Left forelimb (tissue), 1 donor: ENCODE results near the gene DPYD.

Experiments
- DNase-seq: peaks from one replicate; pipeline ENCODE4 v3.0.0-alpha.2; 2018; ENCODE audit warnings: low spot score

The DPYD gene

GRCh38 chr1:97837161-97837560, 83.7 kb downstream of the DPYD start:
- DNase-seq = no peak

DNA sequence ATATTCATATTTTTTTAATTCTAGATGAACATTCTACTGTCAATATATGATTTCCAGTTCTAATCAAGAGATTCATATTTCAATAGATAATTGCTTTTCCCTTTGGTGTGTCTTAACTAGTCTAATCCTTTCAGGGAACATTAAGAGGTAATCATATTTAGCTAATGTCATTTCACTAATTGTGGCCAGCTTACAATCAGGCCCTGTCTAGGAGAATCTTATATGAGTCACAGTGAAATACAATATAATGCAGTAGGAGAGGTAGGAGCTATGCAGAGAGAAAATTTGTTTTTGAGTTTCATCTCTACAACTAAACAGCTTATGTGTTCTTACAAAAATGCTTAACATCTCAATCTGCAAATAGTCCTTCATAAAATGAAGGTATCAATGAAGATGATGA, 85.9 kb downstream of the DPYD start:
- DNase-seq = no peak

DNA sequence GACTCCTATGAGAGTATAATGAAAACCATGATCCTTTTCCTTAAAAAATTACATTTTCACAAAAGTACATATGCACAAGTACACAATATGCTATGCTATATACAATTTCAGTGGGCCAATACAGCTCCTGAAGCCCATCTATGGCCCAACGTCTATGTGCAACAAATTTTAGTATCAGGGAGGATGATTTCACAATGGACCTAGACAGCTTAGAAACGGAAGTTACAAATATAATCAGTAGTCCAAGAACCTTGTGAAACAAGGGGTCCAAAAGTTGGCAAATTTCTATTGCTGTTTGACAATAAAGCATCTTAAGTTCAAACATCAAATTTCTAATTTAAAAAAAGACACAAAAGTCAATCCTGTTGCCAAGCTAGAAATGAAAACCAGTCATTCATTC, 87.0 kb downstream of the DPYD start:
- no peak for DNase-seq

GRCh38 chr1:97832481-97832880, 88.4 kb downstream of the DPYD start:
- DNase-seq = no peak

GRCh38 chr1:97827887-97828286, 92.9 kb downstream of the DPYD start:
- DNase-seq = no peak

GRCh38 chr1:97826820-97827219, 94.0 kb downstream of the DPYD start:
- no peak for DNase-seq

DNA sequence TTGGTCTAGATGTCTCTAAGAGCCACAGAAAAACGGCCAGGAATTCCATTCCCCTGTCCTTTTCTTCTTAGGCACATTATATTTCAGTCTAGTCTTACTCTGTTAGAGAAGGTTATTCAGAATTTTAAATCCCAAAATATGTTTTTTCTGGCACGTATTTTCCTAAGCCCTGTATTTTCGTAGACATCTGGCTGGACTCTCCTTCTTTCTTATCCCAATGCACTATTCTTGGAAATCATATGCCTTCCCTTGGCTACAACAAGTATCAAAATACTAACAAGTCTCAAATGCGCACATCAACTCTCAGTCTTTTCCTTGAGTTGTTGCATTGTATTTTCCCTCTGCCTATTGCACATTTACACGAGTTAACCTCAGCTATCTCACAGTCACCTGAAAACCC, 96.2 kb downstream of the DPYD start:
- no peak for DNase-seq

- no peak for DNase-seq
These were observed 96.6 kb downstream of the DPYD start for GRCh38 chr1:97824200-97824599.

GRCh38 chr1:97820470-97821188, 100.2 kb downstream of the DPYD start:
- DNase-seq = no peak

GRCh38 chr1:97816927-97817326, 103.9 kb downstream of the DPYD start:
- no peak for DNase-seq

- no peak for DNase-seq
These were observed 106.0 kb downstream of the DPYD start for GRCh38 chr1:97814804-97815203.

GRCh38 chr1:97814121-97814520, 106.7 kb downstream of the DPYD start:
- DNase-seq = no peak

GRCh38 chr1:97812076-97812475, 108.8 kb downstream of the DPYD start:
- DNase-seq = no peak

GRCh38 chr1:97806996-97807520, 113.8 kb downstream of the DPYD start:
- DNase-seq = no peak

DNA sequence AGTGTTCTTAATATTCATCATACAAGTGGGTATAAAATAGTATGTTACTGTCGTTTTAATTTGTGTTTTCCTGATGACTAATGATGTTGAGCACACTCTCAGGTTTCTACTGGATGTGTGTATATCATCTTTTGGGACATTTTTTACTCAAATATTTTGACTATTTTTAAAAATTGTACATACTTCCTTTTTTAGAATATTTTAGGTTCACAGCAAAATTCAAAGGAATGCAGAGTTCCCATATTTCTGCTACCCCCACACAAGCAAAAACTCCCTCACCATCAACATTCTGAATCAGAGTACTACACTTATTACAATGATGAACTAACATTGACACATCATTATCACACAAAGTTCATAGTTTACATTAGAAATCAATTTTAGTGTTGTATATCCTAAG, 114.5 kb downstream of the DPYD start:
- DNase-seq = no peak

DNA sequence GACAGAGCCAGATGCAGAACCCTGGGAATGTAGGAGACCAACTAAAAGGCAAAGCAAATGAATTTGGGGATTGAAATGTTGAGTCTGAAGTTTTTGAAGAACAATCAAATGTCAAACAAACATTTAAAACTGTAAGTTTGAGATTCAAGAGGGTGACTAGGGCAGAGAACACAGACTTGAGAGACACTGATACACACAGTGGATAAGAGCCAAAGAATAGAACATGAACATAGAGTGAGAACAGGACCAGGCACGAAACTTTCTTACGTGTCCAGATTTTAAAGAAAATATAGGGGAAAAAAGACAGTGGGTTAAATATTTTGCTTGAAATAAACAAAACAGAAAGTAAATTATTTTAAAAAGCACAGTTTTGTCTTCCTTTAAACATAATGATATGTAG, 115.7 kb downstream of the DPYD start:
- DNase-seq = no peak

GRCh38 chr1:97803026-97803425, 117.8 kb downstream of the DPYD start:
- no peak for DNase-seq

DNA sequence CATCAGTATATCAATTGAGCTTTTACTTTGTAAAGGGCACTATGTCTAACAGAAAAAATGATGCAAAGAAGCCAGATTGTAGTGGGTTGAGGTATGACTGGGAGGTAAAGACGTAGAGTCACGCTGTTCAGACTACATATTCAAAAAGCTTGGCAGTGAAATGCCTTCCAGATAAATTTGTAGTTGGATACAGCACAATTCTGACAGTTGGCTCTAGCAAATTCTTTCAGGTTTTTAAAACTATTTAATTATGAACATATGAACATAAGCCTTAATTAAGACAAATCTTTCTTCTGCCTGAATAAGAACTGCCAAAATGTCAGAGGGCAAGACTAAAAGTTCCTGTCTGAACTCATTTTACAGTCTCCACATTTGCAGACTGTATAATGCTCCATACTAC, 118.8 kb downstream of the DPYD start:
- DNase-seq = no peak

DNA sequence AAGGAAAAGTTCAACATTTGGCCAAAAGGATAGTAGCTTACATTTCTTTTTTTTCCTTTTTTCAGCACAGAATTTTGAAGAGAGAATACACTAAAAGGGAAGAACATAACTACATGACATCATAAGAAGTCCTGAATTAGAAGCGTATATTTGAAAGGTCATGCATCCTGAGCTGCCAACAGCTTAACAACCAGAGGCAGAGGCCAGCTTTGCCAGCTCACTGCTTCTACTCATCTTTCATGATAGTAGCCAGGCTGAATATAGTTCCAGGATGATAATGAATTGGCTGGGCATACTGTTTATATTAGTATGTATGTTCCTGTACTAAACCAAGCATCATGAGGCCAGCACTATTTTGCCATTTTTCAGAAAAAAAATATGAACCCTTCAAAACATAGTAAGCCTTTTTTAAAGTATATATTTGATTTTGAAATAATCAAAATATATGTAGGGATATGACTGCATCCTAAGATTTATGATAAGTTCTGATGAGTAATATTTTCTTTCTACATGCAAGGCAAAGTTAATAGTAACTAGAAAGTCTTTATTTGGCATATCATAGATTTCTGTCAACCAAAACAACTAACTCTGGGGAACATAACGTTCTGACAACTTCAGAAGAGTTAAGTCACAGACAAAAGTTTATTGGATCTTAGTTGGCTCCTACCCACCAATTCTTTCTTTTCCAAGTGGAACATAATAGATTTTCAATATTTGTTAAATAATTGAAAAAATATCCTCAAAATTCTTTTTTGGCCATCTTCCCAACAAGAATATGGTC, 123.2 kb downstream of the DPYD start:
- no peak for DNase-seq

DNA sequence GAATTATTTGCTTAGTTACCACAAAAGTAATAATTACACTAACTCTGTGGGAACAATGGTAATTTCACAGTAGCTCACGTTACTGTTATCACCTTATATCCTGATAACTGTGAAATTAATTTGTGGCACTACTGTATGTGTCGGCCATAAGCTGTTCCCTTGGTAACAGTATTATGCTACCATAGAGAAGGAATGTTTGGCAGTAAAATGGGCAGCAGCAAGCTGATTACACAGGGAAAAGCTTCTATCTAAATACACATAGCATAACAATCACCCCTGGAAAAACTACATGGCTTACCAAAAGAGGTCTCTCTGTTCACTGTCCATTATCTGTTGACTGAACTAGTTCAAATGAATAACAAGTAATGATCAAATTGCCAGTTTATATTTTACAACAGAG, 124.1 kb downstream of the DPYD start:
- no peak for DNase-seq

DNA sequence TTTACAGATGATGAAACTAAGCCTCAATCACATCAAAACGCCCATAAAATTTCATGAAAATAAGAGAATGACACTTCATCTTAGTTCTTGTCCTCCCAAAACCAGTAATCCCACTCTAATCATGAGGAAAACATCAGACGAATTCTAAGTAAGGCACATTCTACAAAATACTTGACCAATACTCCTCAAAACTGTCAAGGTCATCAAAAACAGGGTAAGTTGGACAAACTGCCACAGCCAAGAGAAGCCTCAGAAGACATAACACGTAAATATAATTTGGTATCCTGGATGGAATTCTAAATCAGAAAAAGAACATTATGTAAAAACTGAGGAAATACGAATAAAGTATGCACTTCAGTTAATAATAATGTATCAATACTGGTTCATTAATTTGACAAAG, 128.2 kb downstream of the DPYD start:
- no peak for DNase-seq

- no peak for DNase-seq
These were observed 129.6 kb downstream of the DPYD start for GRCh38 chr1:97791251-97791650.

GRCh38 chr1:97787231-97787630, 133.6 kb downstream of the DPYD start:
- DNase-seq = no peak

GRCh38 chr1:97784661-97785060, 136.2 kb downstream of the DPYD start:
- DNase-seq = no peak
